COLO829 (cell line): ENCODE measurements around the gene KLF5.

Source experiments
- DNase-seq: peaks from one replicate; pipeline ENCODE4 v3.0.0; 2012; ENCODE audit warnings: low spot score

Gene KLF5

DNA sequence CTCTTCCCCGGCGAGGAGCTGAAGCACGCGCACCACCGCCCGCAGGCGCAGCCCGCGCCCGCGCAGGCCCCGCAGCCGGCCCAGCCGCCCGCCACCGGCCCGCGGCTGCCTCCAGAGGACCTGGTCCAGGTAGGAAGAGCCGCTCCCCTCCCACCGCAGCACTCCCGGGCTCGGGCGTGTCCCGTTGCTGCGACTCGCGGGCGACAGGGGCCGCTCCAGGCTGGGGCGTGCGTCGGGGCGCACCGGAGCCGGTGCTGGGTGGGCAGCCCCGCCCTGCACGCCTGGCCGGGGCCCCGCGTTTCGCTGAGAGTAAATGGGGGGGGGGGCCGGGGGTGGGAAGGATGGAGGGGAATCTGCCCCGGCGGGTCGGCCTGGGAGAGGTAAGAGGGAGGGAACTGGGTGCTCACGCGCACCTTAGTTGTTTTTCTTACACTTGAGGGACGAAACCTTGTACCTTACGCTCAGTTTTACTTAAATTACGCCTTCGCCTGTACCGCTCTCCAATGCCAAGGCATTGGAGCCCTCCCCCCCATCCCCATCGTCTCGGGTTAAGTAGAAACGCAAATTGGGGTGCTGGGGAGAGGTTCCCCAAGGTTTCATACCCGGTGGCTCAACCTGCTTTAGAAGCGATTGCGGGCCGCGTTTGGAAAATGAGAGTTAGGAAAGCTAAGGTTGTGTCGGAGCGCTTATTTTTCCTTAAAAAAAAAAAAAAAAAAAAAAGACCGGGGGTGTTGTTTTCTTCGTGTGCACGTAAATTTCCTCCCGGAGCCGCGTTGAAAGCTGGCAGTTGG lies 850 bp downstream of the KLF5 start:
- no peak for DNase-seq

- peak; percentile 45 for DNase-seq
These were observed 1.7 kb downstream of the KLF5 start for GRCh38 chr13:73060251-73061160.

- DNase-seq = no peak
These were observed 2.7 kb downstream of the KLF5 start for GRCh38 chr13:73061473-73061872.

DNA sequence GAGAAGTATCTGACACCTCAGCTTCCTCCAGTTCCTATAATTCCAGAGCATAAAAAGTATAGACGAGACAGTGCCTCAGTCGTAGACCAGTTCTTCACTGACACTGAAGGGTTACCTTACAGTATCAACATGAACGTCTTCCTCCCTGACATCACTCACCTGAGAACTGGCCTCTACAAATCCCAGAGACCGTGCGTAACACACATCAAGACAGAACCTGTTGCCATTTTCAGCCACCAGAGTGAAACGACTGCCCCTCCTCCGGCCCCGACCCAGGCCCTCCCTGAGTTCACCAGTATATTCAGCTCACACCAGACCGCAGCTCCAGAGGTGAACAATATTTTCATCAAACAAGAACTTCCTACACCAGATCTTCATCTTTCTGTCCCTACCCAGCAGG lies 3.1 kb downstream of the KLF5 start:
- DNase-seq = no peak

GRCh38 chr13:73062468-73062867 lies 3.7 kb downstream of the KLF5 start:
- no peak for DNase-seq

GRCh38 chr13:73063166-73063565 lies 4.4 kb downstream of the KLF5 start:
- no peak for DNase-seq

DNA sequence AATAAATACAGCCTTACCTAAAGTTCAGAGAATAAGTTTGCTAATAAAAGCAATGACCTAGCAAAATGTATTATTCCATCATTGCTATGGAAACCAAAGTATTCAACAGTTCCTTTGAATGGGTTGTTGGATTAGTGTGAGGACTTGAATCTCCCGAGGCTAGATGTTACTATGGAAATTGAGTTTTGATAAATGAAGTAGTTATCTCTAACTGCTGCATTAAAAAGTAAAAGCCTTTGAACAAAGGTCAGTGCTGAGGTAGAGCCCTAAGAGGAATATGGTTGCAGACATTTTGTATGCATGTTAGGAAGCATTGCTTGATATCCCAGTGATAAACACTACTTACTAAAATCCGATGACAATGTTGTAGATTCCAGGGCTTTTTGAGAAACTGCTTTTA lies 6.2 kb downstream of the KLF5 start:
- peak; percentile 50 for DNase-seq

DNA sequence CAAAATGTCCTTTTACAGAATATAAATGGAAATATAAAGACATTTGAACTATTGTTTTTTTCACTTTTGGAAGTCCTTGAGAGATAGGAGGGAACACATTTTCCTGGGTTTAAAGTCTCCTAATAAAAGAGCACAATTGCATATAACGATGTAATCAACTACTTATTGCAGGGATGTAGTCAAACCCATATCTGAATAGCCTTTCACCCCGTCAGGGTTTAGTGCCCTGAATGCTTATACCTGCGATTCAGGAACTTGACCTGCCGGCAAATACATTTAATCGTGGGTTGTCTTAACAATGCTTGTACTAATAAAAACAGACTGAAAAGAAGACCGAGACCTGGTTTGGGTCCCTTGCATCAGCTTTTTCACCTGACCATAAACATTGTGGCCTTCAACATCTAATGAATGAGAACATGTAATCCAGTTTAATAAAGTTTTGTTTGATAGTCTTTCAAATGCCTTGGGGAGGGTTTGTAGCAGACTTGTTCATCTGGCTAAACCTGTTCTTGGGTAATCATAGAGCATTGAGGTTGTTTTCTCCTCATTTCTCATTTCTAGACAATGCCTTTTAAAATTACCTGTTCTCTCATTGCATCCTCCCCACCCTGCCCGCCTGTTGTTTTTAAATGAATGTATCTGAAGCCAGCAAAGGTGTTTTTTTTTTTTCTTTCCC lies 7.0 kb downstream of the KLF5 start:
- no peak for DNase-seq

DNA sequence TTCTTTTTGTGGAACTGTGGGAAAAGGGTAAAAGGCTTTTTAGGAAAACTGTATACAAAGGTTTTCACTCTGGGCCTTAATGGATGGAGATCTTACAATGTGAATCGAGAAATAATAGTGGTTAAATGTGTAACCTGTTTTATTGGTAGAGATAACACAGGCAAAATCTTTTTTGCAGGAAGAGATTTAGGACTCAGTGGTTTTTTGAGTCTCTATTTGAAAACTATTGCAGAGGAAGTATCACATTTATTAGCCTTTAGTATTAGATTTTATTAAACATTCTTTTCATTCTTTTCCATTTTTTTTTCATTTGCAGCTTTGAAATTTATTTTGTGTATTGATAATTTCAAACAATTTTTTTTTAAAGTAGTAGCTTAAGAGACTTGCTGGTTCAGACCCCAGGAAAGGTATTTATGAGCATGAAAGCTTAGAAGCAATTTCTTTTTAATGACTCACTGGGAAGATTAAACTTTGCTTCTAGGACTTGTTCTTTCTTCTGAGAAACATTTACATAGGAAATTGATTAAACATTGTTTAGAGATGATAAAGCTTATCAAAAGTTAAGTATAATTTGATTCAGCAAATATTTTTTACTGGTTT lies 10.5 kb downstream of the KLF5 start:
- DNase-seq = no peak

GRCh38 chr13:73070451-73071098 lies 11.8 kb downstream of the KLF5 start:
- no peak for DNase-seq

- DNase-seq = no peak
These were observed 13.6 kb downstream of the KLF5 start for GRCh38 chr13:73072239-73072900.

- DNase-seq = no peak
These were observed 14.2 kb downstream of the KLF5 start for GRCh38 chr13:73073050-73073449.

- DNase-seq = no peak
These were observed 15.2 kb downstream of the KLF5 start for GRCh38 chr13:73074014-73074413.

DNA sequence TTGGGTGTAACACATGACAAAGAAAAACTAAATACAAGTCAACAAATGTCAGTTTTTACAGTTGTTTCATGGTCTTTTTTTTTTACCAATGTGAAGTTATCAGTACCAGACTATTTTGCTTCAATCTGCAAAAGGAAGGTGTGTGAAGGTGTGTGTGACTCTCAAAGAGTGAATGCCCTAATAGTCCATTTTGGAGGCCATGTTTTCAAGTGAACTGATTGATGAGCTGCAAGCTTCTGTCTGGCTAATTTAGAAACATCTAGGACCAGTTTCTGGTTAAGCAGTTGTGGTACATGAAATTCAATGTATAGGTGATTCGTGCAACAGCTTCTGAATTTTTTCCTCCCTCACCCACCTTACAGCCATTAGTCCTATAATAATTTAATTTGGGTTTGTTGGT lies 16.1 kb downstream of the KLF5 start:
- no peak for DNase-seq

- DNase-seq = no peak
These were observed 16.7 kb downstream of the KLF5 start for GRCh38 chr13:73075546-73075945.

- DNase-seq = no peak
These were observed 17.1 kb downstream of the KLF5 start for GRCh38 chr13:73075954-73076353.

GRCh38 chr13:73077865-73078264 lies 19.1 kb downstream of the KLF5 start:
- no peak for DNase-seq

DNA sequence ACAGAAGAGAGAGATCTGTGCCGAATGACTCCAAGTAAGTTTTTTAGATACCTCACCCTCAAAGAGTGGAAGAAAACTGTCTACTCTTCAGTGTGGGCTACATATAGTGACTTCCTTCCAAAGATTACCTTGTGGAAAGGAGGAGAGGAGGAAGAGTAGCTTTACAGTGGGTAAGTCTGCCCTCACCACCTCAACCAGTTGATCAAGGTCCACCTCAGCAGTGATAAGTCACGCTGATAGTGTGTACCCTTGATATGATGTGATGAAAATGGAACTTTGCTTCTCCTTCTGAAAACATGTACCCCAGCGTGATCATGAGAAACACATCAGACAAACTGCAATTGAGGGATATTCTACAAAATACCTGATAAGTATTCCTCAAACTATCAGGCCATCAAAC lies 20.6 kb downstream of the KLF5 start:
- no peak for DNase-seq

DNA sequence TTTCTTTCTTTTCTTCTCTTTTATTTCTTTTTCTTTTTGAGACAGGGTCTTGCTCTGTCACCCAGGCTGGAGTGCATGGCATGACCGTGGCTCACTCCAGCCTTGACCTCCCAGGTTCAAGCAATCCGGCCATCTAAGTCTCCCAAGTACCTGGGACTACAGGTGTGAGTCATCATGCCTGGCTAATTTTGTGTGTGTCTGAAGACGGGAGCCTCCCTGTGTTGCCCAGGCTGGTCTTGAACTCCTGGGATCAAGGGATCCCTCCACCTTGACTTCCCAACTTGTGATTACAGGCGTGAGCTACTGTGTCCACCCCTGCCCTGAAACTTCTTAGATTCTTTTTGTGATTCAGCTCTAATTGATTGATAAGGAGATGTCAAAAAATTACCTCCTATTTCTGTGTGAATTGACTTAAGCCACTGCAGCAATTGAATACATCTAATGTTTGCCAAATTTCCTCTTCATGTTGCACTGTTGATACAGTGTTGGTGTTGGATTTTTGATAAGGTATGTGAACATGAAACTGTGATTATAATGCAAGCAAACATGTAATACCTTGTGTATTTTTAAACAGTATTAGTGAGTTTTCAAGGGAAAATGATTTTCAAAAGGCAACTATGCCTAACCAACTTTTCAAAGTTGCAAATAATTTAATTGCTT lies 22.6 kb downstream of the KLF5 start:
- DNase-seq = no peak

DNA sequence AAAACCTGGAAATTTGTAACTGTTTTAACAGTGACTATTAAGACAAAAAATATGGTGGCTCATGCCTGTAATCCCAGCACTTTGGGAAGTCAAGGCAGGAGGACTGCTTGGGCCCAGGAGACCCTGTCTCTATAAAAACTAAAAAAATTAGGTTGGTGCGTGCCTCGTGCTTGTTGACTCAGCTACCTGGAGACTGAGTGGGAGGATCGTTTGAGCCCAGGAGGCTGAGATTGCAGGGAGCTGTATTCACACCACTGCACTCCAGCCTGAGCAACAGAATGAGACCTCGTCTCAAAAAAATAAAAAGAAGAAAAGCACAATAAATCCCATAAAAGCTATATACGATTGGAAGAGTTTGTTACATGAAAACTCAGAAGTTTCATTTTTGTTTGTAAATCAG lies 23.7 kb downstream of the KLF5 start:
- no peak for DNase-seq

DNA sequence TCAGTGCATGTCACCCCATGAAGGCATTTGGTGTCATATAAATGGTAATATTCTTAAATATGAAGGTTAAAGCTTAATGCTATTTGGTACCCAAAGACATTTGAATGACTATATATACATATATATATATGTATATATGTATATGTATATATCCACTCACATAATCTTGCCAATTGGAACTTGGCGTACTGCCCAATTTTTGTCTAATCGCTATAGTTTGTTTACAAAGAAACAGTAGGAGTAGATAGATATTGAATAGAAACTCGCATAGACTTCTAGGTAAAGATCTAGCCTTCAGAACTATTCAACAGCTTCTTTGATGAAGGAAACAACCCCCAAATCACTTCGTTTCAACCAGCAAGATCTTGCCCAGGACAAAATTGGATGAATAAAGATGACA lies 24.1 kb downstream of the KLF5 start:
- no peak for DNase-seq
